ENCODE data around the gene HSBP1L1.
A peak's percentile ranks its signal among the peaks of the same experiment; 100 is the strongest.

- TF ChIP-seq, protein P1, sequence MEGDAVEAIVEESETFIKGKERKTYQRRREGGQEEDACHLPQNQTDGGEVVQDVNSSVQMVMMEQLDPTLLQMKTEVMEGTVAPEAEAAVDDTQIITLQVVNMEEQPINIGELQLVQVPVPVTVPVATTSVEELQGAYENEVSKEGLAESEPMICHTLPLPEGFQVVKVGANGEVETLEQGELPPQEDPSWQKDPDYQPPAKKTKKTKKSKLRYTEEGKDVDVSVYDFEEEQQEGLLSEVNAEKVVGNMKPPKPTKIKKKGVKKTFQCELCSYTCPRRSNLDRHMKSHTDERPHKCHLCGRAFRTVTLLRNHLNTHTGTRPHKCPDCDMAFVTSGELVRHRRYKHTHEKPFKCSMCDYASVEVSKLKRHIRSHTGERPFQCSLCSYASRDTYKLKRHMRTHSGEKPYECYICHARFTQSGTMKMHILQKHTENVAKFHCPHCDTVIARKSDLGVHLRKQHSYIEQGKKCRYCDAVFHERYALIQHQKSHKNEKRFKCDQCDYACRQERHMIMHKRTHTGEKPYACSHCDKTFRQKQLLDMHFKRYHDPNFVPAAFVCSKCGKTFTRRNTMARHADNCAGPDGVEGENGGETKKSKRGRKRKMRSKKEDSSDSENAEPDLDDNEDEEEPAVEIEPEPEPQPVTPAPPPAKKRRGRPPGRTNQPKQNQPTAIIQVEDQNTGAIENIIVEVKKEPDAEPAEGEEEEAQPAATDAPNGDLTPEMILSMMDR (IDR thresholded peaks at IDR 0.05; ENCODE audit: low read depth, low read length): no peak
- TF ChIP-seq MAX (IDR thresholded peaks at IDR 0.05; ENCODE audit: low read depth, low read length): no peak
- no peak for TF ChIP-seq POLR2A (IDR thresholded peaks at IDR 0.05; ENCODE audit: extremely low read depth, insufficient read length)
- TF ChIP-seq MYC (IDR thresholded peaks at IDR 0.05; ENCODE audit: low read depth, low read length): peak; percentile 22; the same call in 1 of the 2 replicates
Measured at GRCh38 chr18:79949697-79950487, 14.6 kb upstream of the HSBP1L1 start.

Data from NB4 (cell line).